ENCODE results near the gene PRDM2. TPM values are rescaled to one million over a fixed set of nuclear protein-coding genes. Genes with fewer than 3 reads are reported as not detected.

PRDM2 gene
- polyA plus RNA-seq, 3 donors = 4.1 to 22.5 (median 7.6) TPM

DNA sequence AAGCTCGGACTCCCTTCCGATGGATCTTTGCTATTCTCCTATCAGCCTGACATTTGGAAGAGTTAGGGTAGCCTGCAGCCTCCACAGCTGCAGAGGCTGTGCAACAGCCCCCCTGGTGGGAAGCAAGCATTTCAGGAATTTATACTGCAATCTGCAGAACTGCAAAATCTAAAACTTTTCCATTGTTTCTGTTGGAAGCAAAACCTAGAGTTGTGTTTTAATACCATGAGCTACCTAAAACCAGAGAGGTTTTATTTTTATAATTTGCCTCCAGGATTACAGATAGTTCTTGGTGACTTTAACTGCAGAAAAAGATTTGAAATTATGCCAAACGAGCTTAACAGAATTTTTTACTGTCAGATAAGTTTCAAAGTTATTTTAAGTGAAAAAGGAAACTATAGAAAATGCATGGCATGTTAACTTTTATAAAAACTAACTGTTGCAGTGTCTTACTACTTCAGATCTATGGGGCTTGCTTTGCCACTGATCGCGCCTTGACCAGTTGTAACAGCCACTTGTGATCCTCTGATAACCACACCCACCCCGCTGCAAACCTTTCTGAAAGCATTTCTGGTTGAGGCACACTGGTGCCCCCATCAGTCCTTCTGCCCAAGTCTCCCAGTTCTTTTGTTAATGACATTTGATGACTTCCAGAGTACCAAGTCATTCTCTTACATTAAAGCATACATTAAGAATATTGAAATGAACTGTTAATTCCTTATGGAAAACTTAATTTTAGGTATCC, 64.8 kb downstream of the PRDM2 start:
- H3K27ac Mint-ChIP-seq = peak overlapping the region in 2 of 7 donors; percentile 33 to 58
- peaks cover 51% of the 10 kb centered on the region for H3K4me1 Mint-ChIP-seq
- Histone ChIP-seq H3K9me3 (replicated peaks in 1 of 2; ENCODE audit: control insufficient read depth in 1 of 2, insufficient read depth in 1 of 2, low read length in 2 of 2) (no peaks in the 10 kb centered on the region), H3K4me1 (ENCODE audit: control insufficient read depth in 1 of 2, insufficient read depth in 2 of 2, low read length in 2 of 2) (peaks cover 12 to 26% of the 10 kb centered on the region in 2 donors), H3K9ac (ENCODE audit: insufficient read depth, low read length, poor library complexity, severe bottlenecking) (no peak overlapping the region), H3K36me3 (replicated peaks in 1 of 2; ENCODE audit: control insufficient read depth in 1 of 2, insufficient read depth in 2 of 2, low read length in 2 of 2) (peaks cover 6 to 11% of the 10 kb centered on the region in 2 donors), H3K79me2 (ENCODE audit: insufficient read depth, low read length) (peaks cover 100% of the 10 kb centered on the region), H4K20me1 (ENCODE audit: insufficient read depth, low read length) (peaks cover 100% of the 10 kb centered on the region), H3K4me3 (replicated peaks in 1 of 3; ENCODE audit: low read depth in 2 of 3, low read length in 3 of 3) (no peak overlapping the region), H3K4me2 (replicated peaks; ENCODE audit: extremely low read depth, low read length, poor library complexity, severe bottlenecking) (no peak overlapping the region), H3K27ac (ENCODE audit: low read depth in 1 of 2, low read length in 2 of 2) (no peak overlapping the region), H2AFZ (ENCODE audit: insufficient read depth, low read depth, low read length, poor library complexity, severe bottlenecking) (no peak overlapping the region), H3K27me3 (ENCODE audit: control insufficient read depth in 2 of 2, insufficient read depth in 2 of 2, low read length in 2 of 2) (no peaks in the 10 kb centered on the region)
- peaks cover 0 to 2% (median 0%) of the 10 kb centered on the region in 3 donors for H3K27me3 Mint-ChIP-seq (ENCODE audit: low read depth in 3 of 3)
- 96% methylated on average over 4 of the region's 6 CpGs for WGBS (ENCODE audit: insufficient coverage)
- no peaks in the 10 kb centered on the region for H3K9me3 Mint-ChIP-seq
- intact Hi-C loops (cut with micrococcal nuclease) = no loop called here
- TF ChIP-seq CTCF (IDR thresholded peaks at IDR 0.05) = no peak
- H3K4me3 Mint-ChIP-seq = no peak overlapping the region
- DNase-seq = no peak
- peaks cover 11 to 15% of the 10 kb centered on the region in 2 donors for H3K36me3 Mint-ChIP-seq

- no peaks in the 10 kb centered on the region for H3K9me3 ChIP-seq (replicated peaks in 1 of 2; ENCODE audit: control insufficient read depth in 1 of 2, insufficient read depth in 1 of 2, low read length in 2 of 2)
- H3K27ac ChIP-seq (ENCODE audit: low read depth in 1 of 2, low read length in 2 of 2) = peak overlapping the region in 1 of 2 donors; percentile 45
- no peak for DNase-seq
- Mint-ChIP-seq H3K27ac (peak overlapping the region in 1 of 7 donors; percentile 61), H3K4me1 (peaks cover 48% of the 10 kb centered on the region), H3K36me3 (peaks cover 12 to 13% of the 10 kb centered on the region in 2 donors), H3K4me3 (no peak overlapping the region), H3K9me3 (no peaks in the 10 kb centered on the region), H3K27me3 (ENCODE audit: low read depth in 3 of 3) (peaks cover 0 to 2% (median 0%) of the 10 kb centered on the region in 3 donors)
- no peak overlapping the region for H3K9ac ChIP-seq (ENCODE audit: insufficient read depth, low read length, poor library complexity, severe bottlenecking)
- 100% methylated on average over 3 of the region's 9 CpGs for WGBS (ENCODE audit: insufficient coverage)
- H4K20me1 ChIP-seq (ENCODE audit: insufficient read depth, low read length) = peaks cover 100% of the 10 kb centered on the region
- H2AFZ ChIP-seq (ENCODE audit: insufficient read depth, low read depth, low read length, poor library complexity, severe bottlenecking) = no peak overlapping the region
- H3K27me3 ChIP-seq (ENCODE audit: control insufficient read depth in 2 of 2, insufficient read depth in 2 of 2, low read length in 2 of 2) = no peaks in the 10 kb centered on the region
- H3K4me2 ChIP-seq (replicated peaks; ENCODE audit: extremely low read depth, low read length, poor library complexity, severe bottlenecking) = no peak overlapping the region
- peaks cover 100% of the 10 kb centered on the region for H3K79me2 ChIP-seq (ENCODE audit: insufficient read depth, low read length)
- H3K4me1 ChIP-seq (ENCODE audit: control insufficient read depth in 1 of 2, insufficient read depth in 2 of 2, low read length in 2 of 2) = peaks cover 12 to 25% of the 10 kb centered on the region in 2 donors
- TF ChIP-seq CTCF (IDR thresholded peaks at IDR 0.05) = no peak
- H3K4me3 ChIP-seq (replicated peaks in 1 of 3; ENCODE audit: low read depth in 2 of 3, low read length in 3 of 3) = no peak overlapping the region
- intact Hi-C loops (cut with micrococcal nuclease) = no loop called here
- H3K36me3 ChIP-seq (replicated peaks in 1 of 2; ENCODE audit: control insufficient read depth in 1 of 2, insufficient read depth in 2 of 2, low read length in 2 of 2) = peaks cover under 1 to 21% of the 10 kb centered on the region in 2 donors
These were observed 66.9 kb downstream of the PRDM2 start for GRCh38 chr1:13766592-13767564.

Data from CD14-positive monocyte (primary cell).